GM08714 (cell line): ENCODE data around the gene TRAF1.

Experiments
- H3K4me3 ChIP-seq: fragments of 200-500 bp; sonication (Bioruptor generic); 2 replicates; pipeline ENCODE4 v1.5.1; 2014; ENCODE audit warnings: mild to moderate bottlenecking, low read length, inconsistent platforms
- ZNF274 ChIP-seq: IDR thresholded peaks from 2 replicates; pipeline ENCODE4 v1.6.1; 2012; ENCODE audit warnings: mild to moderate bottlenecking, low read depth, low read length

TRAF1 gene

GRCh38 chr9:120922404-120923195, 4.0 kb downstream of the TRAF1 start:
- peak overlapping the region; percentile 47 for H3K4me3 ChIP-seq
- TF ChIP-seq ZNF274 = no peak

GRCh38 chr9:120921661-120922181, 4.9 kb downstream of the TRAF1 start:
- H3K4me3 ChIP-seq = peak overlapping the region; percentile 47

GRCh38 chr9:120920806-120921178, 5.8 kb downstream of the TRAF1 start:
- no peak for TF ChIP-seq ZNF274
- H3K4me3 ChIP-seq = peak overlapping the region; percentile 26; the same call in 1 of the 2 replicates

More at GRCh38 chr9:120921661-120922181, 4.9 kb downstream of the TRAF1 start:
- no peak for TF ChIP-seq ZNF274

- peak overlapping the region; percentile 9; the same call in 1 of the 2 replicates for H3K4me3 ChIP-seq
- TF ChIP-seq ZNF274 = no peak
Observed at GRCh38 chr9:120919843-120920805, 6.5 kb downstream of the TRAF1 start.

GRCh38 chr9:120918931-120919842, 7.4 kb downstream of the TRAF1 start:
- no peak overlapping the region; the same call in 1 of the 2 replicates for H3K4me3 ChIP-seq
- TF ChIP-seq ZNF274 = no peak

- H3K4me3 ChIP-seq = no peak overlapping the region
- TF ChIP-seq ZNF274 = no peak
Observed at GRCh38 chr9:120917929-120918762, 8.4 kb downstream of the TRAF1 start.

- no peak overlapping the region for H3K4me3 ChIP-seq
- TF ChIP-seq ZNF274 = no peak
Observed at GRCh38 chr9:120916991-120917880, 9.4 kb downstream of the TRAF1 start.

- TF ChIP-seq ZNF274 = no peak
- H3K4me3 ChIP-seq = no peak overlapping the region
Observed at GRCh38 chr9:120916588-120916987, 10.0 kb downstream of the TRAF1 start.

GRCh38 chr9:120915854-120916470, 10.6 kb downstream of the TRAF1 start:
- TF ChIP-seq ZNF274 = no peak

GRCh38 chr9:120914953-120915352, 11.6 kb downstream of the TRAF1 start:
- H3K4me3 ChIP-seq = no peak overlapping the region
- TF ChIP-seq ZNF274 = no peak

More at GRCh38 chr9:120915854-120916470, 10.6 kb downstream of the TRAF1 start:
- no peak overlapping the region for H3K4me3 ChIP-seq

GRCh38 chr9:120914396-120914795, 12.2 kb downstream of the TRAF1 start:
- no peak for TF ChIP-seq ZNF274
- H3K4me3 ChIP-seq = no peak overlapping the region
